Smooth muscle cell (in vitro differentiated cells): ENCODE data around the gene PSRC1. TPM values are rescaled to one million over a fixed set of nuclear protein-coding genes. Genes with fewer than 3 reads are reported as not detected.
"Not testable (repeated sequence)": the region's sequence is repeated elsewhere in the genome, so short reads cannot be mapped to it uniquely, and the experiment has no call there.

Experiments used
- DNase-seq: peaks from one replicate; lab custom pipeline; 2025; ENCODE audit not compliant: unreplicated experiment; lab: John Stamatoyannopoulos, UW
- H2AFZ ChIP-seq: fragments of 200-600 bp; sonication (generic); 2 replicates; pipeline ENCODE4 v1.6.0; 2016; ENCODE audit warnings: antibody characterized with exemption, low read depth, mild to moderate bottlenecking
- H3F3A ChIP-seq: fragments of 200-600 bp; sonication (generic); 2 replicates; pipeline ENCODE4 v1.6.0; 2017; ENCODE audit warnings: antibody characterized with exemption, low read depth
- H3K27ac ChIP-seq: fragments of 200-600 bp; sonication (generic); 2 replicates; pipeline ENCODE4 v1.5.1; 2016; ENCODE audit warnings: low read depth, mild to moderate bottlenecking
- H3K27me3 ChIP-seq: fragments of 200-600 bp; sonication (generic); 2 replicates; pipeline ENCODE4 v1.6.1; 2016; ENCODE audit warnings: low read depth, mild to moderate bottlenecking
- H3K36me3 ChIP-seq: fragments of 200-600 bp; sonication (generic); 2 replicates; pipeline ENCODE4 v1.5.1; 2016; ENCODE audit warnings: low read depth
- H3K4me1 ChIP-seq: fragments of 200-600 bp; sonication (generic); 2 replicates; pipeline ENCODE4 v1.5.1; 2016; ENCODE audit warnings: low read depth
- H3K4me2 ChIP-seq: fragments of 200-600 bp; sonication (generic); 2 replicates; pipeline ENCODE4 v1.6.0; 2016; ENCODE audit warnings: mild to moderate bottlenecking
- H3K4me3 ChIP-seq: fragments of 200-600 bp; sonication (generic); 2 replicates; pipeline ENCODE4 v1.5.1; 2016; ENCODE audit warnings: mild to moderate bottlenecking
- H3K79me2 ChIP-seq: fragments of 200-600 bp; sonication (generic); 2 replicates; pipeline ENCODE4 v1.6.0; 2016; ENCODE audit warnings: low read depth, mild to moderate bottlenecking
- H3K9ac ChIP-seq: fragments of 200-600 bp; sonication (generic); 2 replicates; pipeline ENCODE4 v1.6.0; 2016; ENCODE audit warnings: low read depth
- H3K9me3 ChIP-seq: fragments of 200-600 bp; sonication (generic); replicated peaks from 2 replicates; pipeline ENCODE4 v1.5.1; 2016; ENCODE audit warnings: low read depth
- H4K20me1 ChIP-seq: fragments of 200-600 bp; sonication (generic); 2 replicates; pipeline ENCODE4 v1.6.0; 2016; ENCODE audit warnings: low read depth
- WGBS: methylation state at CpG from one replicate; pipeline ENCODE4 v1.1.7; 2016; ENCODE audit warnings: low lambda C conversion rate; 5-methylcytosine and 5-hydroxymethylcytosine counted together
- polyA plus RNA-seq: library from polyadenylated mRNA; unstranded; fragments of >200 nt; fragmentation: Nextera tagmentation; extraction: Ambion mirVana; gene quantifications from 2 replicates; pipeline ENCODE4 v1.2.1, GENCODE V29; 2016
- total RNA-seq: library from RNA; depleted of rRNA; stranded (reverse); fragments of >200 nt; gene quantifications from 2 replicates; pipeline ENCODE4 v1.2.3, GENCODE V29; 2014
- TF ChIP-seq, protein P1 (sequence below): fragments of 200-600 bp; sonication (generic); IDR thresholded peaks from 2 replicates; pipeline ENCODE4 v1.5.1; 2017; ENCODE audit warnings: borderline replicate concordance, mild to moderate bottlenecking, antibody characterized with exemption; ENCODE audit not compliant: insufficient read depth, poor library complexity, severe bottlenecking

Gene PSRC1
- total and polyA plus RNA-seq, 2 experiments from 2014 or later, result 5.5 to 10.8 TPM

DNA sequence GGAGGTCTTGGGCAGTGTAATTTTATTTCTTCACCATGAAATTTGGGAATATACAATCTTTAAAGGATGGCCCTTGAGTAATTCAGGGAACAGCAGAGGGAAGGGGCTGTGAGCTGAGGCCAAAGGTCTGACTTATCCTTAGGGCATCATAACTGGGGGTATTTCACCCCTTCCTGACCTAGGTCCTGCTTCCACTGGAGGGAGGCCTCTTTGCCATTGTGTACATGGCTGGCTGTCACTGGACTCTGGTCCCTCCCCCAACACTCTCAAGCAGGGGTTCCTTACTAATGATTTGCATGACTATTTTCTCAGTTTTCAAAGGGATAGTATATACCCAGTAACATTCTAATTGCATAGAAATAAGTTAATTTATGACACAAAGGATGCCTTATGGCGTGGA lies 7.2 kb upstream of the PSRC1 start:
- 96% methylated on average over 1 of the region's 1 CpG for WGBS
- TF ChIP-seq, protein P1, sequence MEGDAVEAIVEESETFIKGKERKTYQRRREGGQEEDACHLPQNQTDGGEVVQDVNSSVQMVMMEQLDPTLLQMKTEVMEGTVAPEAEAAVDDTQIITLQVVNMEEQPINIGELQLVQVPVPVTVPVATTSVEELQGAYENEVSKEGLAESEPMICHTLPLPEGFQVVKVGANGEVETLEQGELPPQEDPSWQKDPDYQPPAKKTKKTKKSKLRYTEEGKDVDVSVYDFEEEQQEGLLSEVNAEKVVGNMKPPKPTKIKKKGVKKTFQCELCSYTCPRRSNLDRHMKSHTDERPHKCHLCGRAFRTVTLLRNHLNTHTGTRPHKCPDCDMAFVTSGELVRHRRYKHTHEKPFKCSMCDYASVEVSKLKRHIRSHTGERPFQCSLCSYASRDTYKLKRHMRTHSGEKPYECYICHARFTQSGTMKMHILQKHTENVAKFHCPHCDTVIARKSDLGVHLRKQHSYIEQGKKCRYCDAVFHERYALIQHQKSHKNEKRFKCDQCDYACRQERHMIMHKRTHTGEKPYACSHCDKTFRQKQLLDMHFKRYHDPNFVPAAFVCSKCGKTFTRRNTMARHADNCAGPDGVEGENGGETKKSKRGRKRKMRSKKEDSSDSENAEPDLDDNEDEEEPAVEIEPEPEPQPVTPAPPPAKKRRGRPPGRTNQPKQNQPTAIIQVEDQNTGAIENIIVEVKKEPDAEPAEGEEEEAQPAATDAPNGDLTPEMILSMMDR, result no peak
- H3K4me3 ChIP-seq, result no peak overlapping the region
- H3K36me3 ChIP-seq, result no peaks in the 10 kb centered on the region
- no peaks in the 10 kb centered on the region for H3K79me2 ChIP-seq
- H3K27ac ChIP-seq, result no peak overlapping the region
- DNase-seq, result no peak
- H3K4me1 ChIP-seq, result no peaks in the 10 kb centered on the region
- no peak overlapping the region for H3K9ac ChIP-seq
- H3K27me3 ChIP-seq, result no peaks in the 10 kb centered on the region
- no peaks in the 10 kb centered on the region for H3K9me3 ChIP-seq
- no peak overlapping the region for H3K4me2 ChIP-seq
- H3F3A ChIP-seq, result no peaks in the 10 kb centered on the region
- H4K20me1 ChIP-seq, result no peaks in the 10 kb centered on the region
- no peak overlapping the region for H2AFZ ChIP-seq

DNA sequence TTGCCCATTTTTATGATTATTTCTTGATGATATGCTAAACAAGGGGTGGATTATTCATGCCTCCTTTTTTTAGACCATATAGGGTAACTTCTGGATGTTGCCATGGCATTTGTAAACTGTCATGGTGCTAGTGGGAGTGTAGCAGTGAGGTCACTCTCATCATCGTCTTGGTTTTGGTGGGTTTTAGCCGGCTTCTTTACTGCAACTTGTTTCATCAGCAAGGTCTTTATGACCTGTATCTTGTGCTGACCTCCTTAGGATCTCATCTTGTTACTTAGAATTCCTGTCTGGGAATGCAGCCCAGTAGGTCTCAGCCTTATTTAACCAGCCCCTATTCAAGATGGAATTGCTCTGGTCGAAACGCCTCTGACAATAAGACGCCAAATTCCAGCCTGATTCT lies 3.8 kb upstream of the PSRC1 start:
- not testable (repeated sequence) for H3K36me3 ChIP-seq, H3K9me3 ChIP-seq, H4K20me1 ChIP-seq, H3K27me3 ChIP-seq, H3K4me1 ChIP-seq, H3K4me3 ChIP-seq, DNase-seq, H3K27ac ChIP-seq, H3K4me2 ChIP-seq, H2AFZ ChIP-seq, H3K9ac ChIP-seq, H3F3A ChIP-seq
- WGBS, result 61% methylated on average over 5 of the region's 5 CpGs
- peaks cover 12% of the 10 kb centered on the region for H3K79me2 ChIP-seq

DNA sequence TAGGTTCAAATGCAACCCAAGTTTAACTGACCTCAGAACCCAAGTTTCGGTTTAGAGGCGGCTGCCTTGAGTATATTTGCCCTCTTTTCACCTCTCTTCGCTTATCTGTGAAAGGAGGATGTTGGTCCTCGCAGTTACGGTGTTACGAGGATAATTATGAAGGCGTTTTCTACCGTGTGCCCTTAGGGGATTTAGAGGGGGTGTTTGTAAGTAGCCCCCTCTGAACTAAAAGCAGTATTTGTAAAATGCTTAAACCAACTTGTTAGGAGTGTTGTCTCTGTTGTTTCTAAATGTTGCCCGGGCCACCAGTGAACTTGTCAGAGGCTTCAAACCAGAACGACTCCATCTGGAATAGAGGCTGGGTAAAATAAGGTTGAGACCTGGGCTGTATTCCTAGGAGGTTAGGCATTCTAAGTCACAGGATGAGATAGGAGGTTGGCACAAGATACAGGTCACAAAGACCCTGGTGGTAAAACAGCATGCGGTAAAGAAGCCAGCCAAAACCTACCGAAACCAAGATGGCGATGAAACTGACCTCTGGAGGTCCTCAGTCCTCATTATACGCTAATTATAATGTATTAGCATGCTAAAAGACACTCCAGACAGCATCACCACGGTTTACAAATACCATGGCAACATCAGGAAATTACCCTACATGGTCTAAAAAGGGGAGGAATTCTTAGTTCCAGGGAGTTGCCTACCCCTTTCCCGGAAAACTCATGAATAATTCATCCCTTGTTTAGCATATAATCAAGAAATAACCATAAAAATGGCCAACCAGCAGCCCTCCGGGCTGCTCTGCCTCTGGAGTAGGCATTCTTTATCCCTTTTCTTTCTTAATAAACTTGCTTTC lies 1.0 kb upstream of the PSRC1 start:
- no peaks in the 10 kb centered on the region for H3K36me3 ChIP-seq
- 54% methylated on average over 17 of the region's 17 CpGs for WGBS

DNA sequence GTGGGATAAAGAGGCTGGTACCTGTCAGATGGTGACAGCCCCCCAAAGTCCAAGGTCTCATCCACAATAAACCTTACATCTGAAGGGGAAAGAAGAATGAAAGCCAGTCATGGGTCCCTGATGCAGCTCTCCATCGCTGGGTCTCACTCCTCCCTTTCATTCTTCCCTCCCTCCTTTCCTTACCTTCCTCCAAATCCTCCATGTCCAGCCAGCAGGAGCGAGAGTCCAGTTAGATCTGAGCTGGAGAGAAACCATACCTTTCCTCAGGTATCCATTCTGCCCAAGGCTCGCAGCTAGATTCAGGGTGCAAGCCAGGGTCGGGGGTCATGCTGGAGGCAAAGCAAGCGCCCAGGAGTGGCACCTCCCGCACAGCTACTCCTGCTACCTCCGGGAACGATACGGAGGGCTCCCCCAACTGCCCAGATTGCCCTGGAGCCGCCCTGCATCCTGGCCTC lies 421 bp downstream of the PSRC1 start:
- H4K20me1 ChIP-seq, result no peaks in the 10 kb centered on the region
- H3K9ac ChIP-seq, result peak overlapping the region; percentile 31
- no peaks in the 10 kb centered on the region for H3K36me3 ChIP-seq
- H3K4me1 ChIP-seq, result no peaks in the 10 kb centered on the region
- WGBS, result 4% methylated on average over 10 of the region's 10 CpGs
- peak overlapping the region; percentile 76 for H2AFZ ChIP-seq
- H3K27me3 ChIP-seq, result no peaks in the 10 kb centered on the region
- TF ChIP-seq, protein P1, result no peak
- peak overlapping the region; percentile 86 for H3K4me2 ChIP-seq
- H3K9me3 ChIP-seq, result no peaks in the 10 kb centered on the region
- H3K4me3 ChIP-seq, result peak overlapping the region; percentile 81
- H3K27ac ChIP-seq, result no peak overlapping the region
- no peaks in the 10 kb centered on the region for H3F3A ChIP-seq
- no peak for DNase-seq
- H3K79me2 ChIP-seq, result peaks cover 15% of the 10 kb centered on the region

More for the DNA sequence above, 1.0 kb upstream of the PSRC1 start:
- DNase-seq, result no peak
- TF ChIP-seq, protein P1, result no peak
- no peaks in the 10 kb centered on the region for H3F3A ChIP-seq
- peak overlapping the region; percentile 86 for H3K4me2 ChIP-seq
- peak overlapping the region; percentile 26 for H3K9ac ChIP-seq
- peaks cover 15% of the 10 kb centered on the region for H3K79me2 ChIP-seq
- H3K4me1 ChIP-seq, result no peaks in the 10 kb centered on the region
- H3K27me3 ChIP-seq, result no peaks in the 10 kb centered on the region
- H2AFZ ChIP-seq, result peak overlapping the region; percentile 76
- H3K27ac ChIP-seq, result peak overlapping the region; percentile 51
- no peaks in the 10 kb centered on the region for H3K9me3 ChIP-seq
- peak overlapping the region; percentile 81 for H3K4me3 ChIP-seq
- H4K20me1 ChIP-seq, result no peaks in the 10 kb centered on the region
